Common myeloid progenitor, CD34-positive (primary cell): Measurements from ENCODE around the gene RAB17.

Experiments used
- CTCF ChIA-PET: fragments of 350-600 bp; sonication (Branson Sonifier 250); formaldehyde crosslinking; loops from one replicate; lab custom pipeline; 2021; ENCODE audit warnings: antibody characterized with exemption; lab: Charles Lee
- POLR2A ChIA-PET: fragments of 350-600 bp; sonication (Branson Sonifier 250); formaldehyde crosslinking; loops from one replicate; lab custom pipeline; 2021; ENCODE audit warnings: antibody characterized with exemption; lab: Charles Lee
- DNase-seq, 3 donors: peaks; one replicate each; pipeline versions ENCODE4 v3.0.0 to v3.0.0-alpha.2; 2013
- H3K27ac ChIP-seq, 2 experiments: 1 replicate in 1 of 2; 2 replicates in 1 of 2; pipeline ENCODE4 v1.7.0; 2013; ENCODE audit warnings: inconsistent platforms in 2 of 2, low read length in 2 of 2, mild to moderate bottlenecking in 2 of 2, low read depth in 1 of 2, moderate library complexity in 1 of 2; ENCODE audit not compliant: severe bottlenecking in 2 of 2, insufficient read depth in 1 of 2, poor library complexity in 1 of 2
- H3K27me3 ChIP-seq, 5 experiments: replicated peaks in 2 of 5; 1 replicate in 3 of 5; 2 replicates in 2 of 5; pipeline versions ENCODE4 v1.6.1 to v1.7.0; 2013; ENCODE audit warnings: low read length in 4 of 5, mild to moderate bottlenecking in 2 of 5, moderate library complexity in 2 of 5, inconsistent platforms in 1 of 5; ENCODE audit not compliant: insufficient read depth in 5 of 5, control insufficient read depth in 4 of 5
- H3K36me3 ChIP-seq, 4 experiments: 1 replicate in 2 of 4; 2 replicates in 2 of 4; pipeline versions ENCODE4 v1.6.1 to v1.7.0; 2013; ENCODE audit warnings: low read length in 3 of 4, control low read depth in 1 of 4, mild to moderate bottlenecking in 1 of 4; ENCODE audit not compliant: control insufficient read depth in 4 of 4, insufficient read depth in 4 of 4
- H3K4me1 ChIP-seq, 4 experiments: 1 replicate in 3 of 4; 2 replicates in 1 of 4; pipeline versions ENCODE4 v1.6.1 to v1.7.1; 2013; ENCODE audit warnings: low read length in 3 of 4, mild to moderate bottlenecking in 3 of 4, control low read depth in 1 of 4, inconsistent platforms in 1 of 4, moderate library complexity in 1 of 4; ENCODE audit not compliant: control insufficient read depth in 4 of 4, insufficient read depth in 4 of 4; ENCODE audit errors: control extremely low read depth in 1 of 4
- H3K4me3 ChIP-seq, 7 experiments: 1 replicate in 4 of 7; 2 replicates in 3 of 7; pipeline versions ENCODE4 v1.5.1 to v1.7.0; 2013; ENCODE audit warnings: mild to moderate bottlenecking in 7 of 7, low read length in 6 of 7, moderate library complexity in 6 of 7, inconsistent platforms in 2 of 7, low read depth in 2 of 7, control low read depth in 1 of 7; ENCODE audit not compliant: insufficient read depth in 4 of 7, control insufficient read depth in 1 of 7; ENCODE audit errors: extremely low read depth in 1 of 7
- H3K9me3 ChIP-seq, 5 experiments: 1 replicate in 4 of 5; 2 replicates in 1 of 5; pipeline versions ENCODE4 v1.6.1 to v1.7.1; 2013; ENCODE audit warnings: low read length in 4 of 5, mild to moderate bottlenecking in 2 of 5, inconsistent platforms in 1 of 5, low read depth in 1 of 5, moderate library complexity in 1 of 5; ENCODE audit not compliant: control insufficient read depth in 4 of 5, insufficient read depth in 2 of 5; ENCODE audit errors: control extremely low read depth in 1 of 5
- WGBS: methylation state at CpG from one replicate; pipeline ENCODE4 v1.1.5; 2013; ENCODE audit not compliant: insufficient coverage; 5-methylcytosine and 5-hydroxymethylcytosine counted together

Gene RAB17

DNA sequence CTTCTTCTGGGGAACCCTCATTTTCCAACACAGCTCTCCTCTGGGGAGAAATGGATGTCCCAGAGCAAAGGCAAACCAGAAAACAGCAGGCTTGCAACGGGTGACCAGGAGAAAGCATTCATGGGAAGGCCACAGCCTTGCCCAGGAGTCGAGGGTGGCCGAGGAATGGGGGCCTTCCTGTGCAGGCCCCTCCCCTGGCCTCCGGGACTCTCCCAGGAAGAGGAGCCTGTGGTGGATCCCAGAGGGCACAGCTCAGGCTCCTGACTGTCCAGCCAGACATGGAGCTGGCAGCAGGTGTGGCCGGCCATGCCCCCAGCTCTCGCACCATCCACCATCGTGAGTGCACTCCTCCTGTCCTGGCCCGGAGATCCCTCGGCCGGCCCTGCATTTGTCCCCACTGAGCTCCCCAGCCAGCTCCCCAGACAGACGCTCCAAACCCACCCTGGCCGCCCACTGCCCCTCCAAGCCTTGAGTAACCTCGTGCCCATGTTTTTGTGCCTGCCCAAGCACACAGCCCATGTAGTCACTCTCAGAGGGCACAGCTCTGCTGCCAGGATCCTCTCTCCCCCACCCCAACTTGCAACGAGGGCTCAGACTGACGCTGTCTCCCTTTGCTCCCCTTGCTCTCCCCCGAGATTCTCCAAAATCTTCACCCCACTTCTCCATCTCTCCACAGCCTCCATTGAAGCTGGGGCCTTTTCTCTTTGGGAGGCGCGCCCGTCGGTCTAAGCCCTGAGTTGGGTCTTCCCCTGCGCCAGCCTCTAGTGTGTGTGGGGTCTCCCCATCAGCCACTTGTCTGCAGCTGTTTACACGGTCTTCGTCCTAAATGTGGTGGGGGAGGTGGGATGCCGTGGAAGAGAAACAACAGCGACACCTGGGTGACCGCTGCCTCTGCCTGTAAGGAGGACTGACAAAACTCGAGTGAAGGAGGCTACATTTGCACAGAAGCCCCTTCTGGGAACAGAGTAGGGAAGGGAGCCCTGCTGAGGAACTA, 14.4 kb downstream of the RAB17 start:
- ChIA-PET POLR2A (no interaction called here), CTCF (interaction anchor here (0.5 to 1.1 kb wide), 5 partner anchors 30 to 307 kb away, joined by 3 to 6 read pairs (median 3); no protein-coding TSS in a partner anchor)
- H3K27ac ChIP-seq = no peak overlapping the region
- H3K9me3 ChIP-seq = no peaks in the 10 kb centered on the region
- peaks cover 0 to 7% (median 0%) of the 10 kb centered on the region in 4 experiments for H3K4me1 ChIP-seq
- no peak overlapping the region for H3K4me3 ChIP-seq
- H3K27me3 ChIP-seq = no peaks in the 10 kb centered on the region
- WGBS = 93% methylated on average over 22 of the region's 27 CpGs
- no peaks in the 10 kb centered on the region for H3K36me3 ChIP-seq
- no peak for DNase-seq

DNA sequence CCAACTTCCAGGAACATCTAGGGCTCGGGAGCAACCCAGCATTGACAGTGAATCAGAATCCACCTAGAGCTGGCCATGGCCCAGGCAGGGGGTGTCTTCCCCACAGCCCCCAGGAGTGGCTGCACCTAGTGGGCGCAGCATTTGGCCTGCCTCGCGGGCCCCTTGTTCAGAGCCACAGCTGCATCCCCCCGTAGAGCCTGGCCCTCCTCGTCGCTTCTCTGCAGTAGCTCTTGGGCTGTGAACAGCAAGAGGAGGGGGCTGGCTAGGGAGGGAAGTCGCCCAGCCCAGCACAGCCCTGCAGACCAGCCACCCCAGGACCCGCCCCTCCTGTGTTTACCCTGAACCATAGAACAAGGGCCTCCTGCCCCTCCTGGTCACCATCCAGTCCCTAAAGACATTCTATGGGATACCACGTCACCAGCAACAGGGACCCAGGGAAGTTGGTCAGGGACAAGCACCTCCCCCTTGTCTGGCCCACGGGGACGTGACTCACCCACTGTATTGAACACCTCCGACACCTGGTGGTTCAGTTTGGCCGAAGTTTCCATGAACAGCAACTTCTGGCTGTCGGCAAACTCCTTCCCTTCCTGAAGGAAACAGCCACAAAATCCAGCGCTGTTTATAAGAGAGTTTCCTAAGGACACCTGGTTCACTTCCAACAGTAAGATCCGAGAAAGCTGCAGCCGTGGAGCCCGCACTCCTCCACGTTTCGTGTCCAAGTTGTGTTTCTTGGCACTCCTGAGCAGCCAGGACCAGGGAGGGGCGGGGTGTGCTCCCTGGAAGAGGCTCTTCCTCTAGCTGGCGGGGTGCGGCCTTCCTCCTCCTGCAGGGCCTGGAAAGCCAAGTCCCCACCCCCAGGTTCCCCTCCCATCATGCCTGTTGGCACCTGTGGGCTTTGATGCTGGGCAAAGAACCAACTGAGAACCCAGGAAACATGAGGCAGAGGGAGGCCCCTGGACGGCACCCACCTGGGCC, 15.4 kb downstream of the RAB17 start:
- WGBS = 92% methylated on average over 14 of the region's 25 CpGs
- ChIA-PET CTCF (interaction anchor here (0.5 to 5.3 kb wide), 7 partner anchors 31 to 421 kb away, joined by 3 to 108 read pairs (median 3); no protein-coding TSS in a partner anchor), POLR2A (no interaction called here)
- H3K27ac ChIP-seq = no peak overlapping the region
- no peaks in the 10 kb centered on the region for H3K9me3 ChIP-seq
- H3K27me3 ChIP-seq = no peaks in the 10 kb centered on the region
- no peaks in the 10 kb centered on the region for H3K36me3 ChIP-seq
- peaks cover 0 to 7% (median 0%) of the 10 kb centered on the region in 4 experiments for H3K4me1 ChIP-seq
- DNase-seq = no peak
- H3K4me3 ChIP-seq = no peak overlapping the region

DNA sequence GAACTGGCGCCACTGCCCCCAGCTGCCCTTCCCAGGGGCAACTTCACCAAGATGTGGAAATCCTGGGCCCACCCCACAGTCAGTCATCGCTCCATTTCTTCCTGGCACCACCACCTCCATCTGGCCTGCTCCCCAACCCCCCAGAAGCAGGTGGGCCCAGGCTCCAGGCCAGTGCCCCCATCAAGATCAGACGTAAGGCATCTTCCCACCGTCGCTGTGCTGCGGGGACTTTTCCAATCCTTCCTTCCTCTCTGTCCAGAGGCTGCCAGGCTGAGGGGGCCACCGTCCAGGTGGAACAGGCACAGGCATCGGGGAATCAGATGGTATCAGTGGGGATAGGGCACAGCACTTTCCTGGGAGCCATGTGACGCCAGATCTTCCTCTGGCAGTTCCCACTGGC, 16.1 kb downstream of the RAB17 start:
- no peak overlapping the region for H3K4me3 ChIP-seq
- no peak for DNase-seq
- peaks cover 0 to 7% (median 0%) of the 10 kb centered on the region in 4 experiments for H3K4me1 ChIP-seq
- H3K27ac ChIP-seq = no peak overlapping the region
- H3K27me3 ChIP-seq = no peaks in the 10 kb centered on the region
- H3K9me3 ChIP-seq = no peaks in the 10 kb centered on the region
- 97% methylated on average over 6 of the region's 9 CpGs for WGBS
- ChIA-PET POLR2A (no interaction called here), CTCF (interaction anchor here (0.9 to 5.3 kb wide), 6 partner anchors 42 to 420 kb away, joined by 3 to 108 read pairs (median 4); no protein-coding TSS in a partner anchor)
- H3K36me3 ChIP-seq = no peaks in the 10 kb centered on the region

GRCh38 chr2:237573721-237574415, 16.7 kb downstream of the RAB17 start:
- no peaks in the 10 kb centered on the region for H3K27me3 ChIP-seq
- no peak overlapping the region for H3K27ac ChIP-seq
- H3K9me3 ChIP-seq = no peaks in the 10 kb centered on the region
- DNase-seq = peak in 1 of 3 donors; percentile 11
- no peak overlapping the region for H3K4me3 ChIP-seq
- 92% methylated on average over 6 of the region's 8 CpGs for WGBS
- peaks cover 0 to 7% (median 0%) of the 10 kb centered on the region in 4 experiments for H3K4me1 ChIP-seq
- CTCF ChIA-PET = interaction anchor here (0.9 to 5.3 kb wide), 10 partner anchors 8 to 419 kb away, joined by 3 to 108 read pairs (median 8); no protein-coding TSS in a partner anchor
- H3K36me3 ChIP-seq = no peaks in the 10 kb centered on the region
- POLR2A ChIA-PET = no interaction called here

- Histone ChIP-seq H3K27ac (no peak overlapping the region), H3K36me3 (no peaks in the 10 kb centered on the region), H3K4me1 (peaks cover 0 to 7% (median 0%) of the 10 kb centered on the region in 4 experiments), H3K9me3 (no peaks in the 10 kb centered on the region), H3K27me3 (no peaks in the 10 kb centered on the region), H3K4me3 (no peak overlapping the region)
- 92% methylated on average over 2 of the region's 4 CpGs for WGBS
- POLR2A ChIA-PET = no interaction called here
- DNase-seq = no peak
- CTCF ChIA-PET = interaction anchor here (0.6 to 5.3 kb wide), 32 partner anchors 7 to 486 kb away, joined by 3 to 108 read pairs (median 7); no protein-coding TSS in a partner anchor
Measured at GRCh38 chr2:237572742-237573101, 17.8 kb downstream of the RAB17 start.

DNA sequence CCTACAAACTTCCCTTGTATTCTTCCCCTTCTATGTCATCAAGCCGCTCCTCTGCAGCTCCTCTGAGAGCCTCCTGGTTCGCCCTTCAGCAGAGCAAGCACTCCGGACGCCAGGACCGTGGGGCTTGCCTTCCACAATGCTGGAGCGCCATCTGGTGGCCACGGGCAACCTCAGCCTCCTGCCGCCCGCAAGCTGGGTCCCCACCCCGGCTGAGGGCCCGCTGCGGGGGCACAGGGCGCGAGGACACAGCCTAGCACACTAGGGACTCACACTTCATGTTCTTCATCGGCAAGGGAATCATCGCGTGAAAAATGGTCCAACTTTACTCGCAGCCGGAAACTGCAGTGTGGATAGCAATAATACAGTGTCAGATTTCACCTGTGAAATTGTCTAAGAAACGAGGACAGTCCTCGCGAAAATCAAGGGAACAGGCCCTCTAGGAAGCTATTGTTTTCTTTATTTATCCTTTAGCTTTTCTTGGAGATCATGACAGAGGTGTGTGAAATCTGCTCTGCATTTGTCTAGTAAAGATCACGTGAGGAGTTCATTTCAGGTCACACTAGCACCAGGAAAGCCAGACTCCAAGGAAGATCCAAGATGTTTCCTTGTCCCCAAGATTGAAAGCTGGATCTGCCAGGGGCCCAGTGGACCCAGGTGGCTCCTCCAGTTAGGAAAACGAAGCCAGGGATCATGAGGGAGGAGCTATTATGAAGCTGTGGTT, 18.4 kb downstream of the RAB17 start:
- H3K4me1 ChIP-seq = peaks cover 0 to 7% (median 0%) of the 10 kb centered on the region in 4 experiments
- H3K36me3 ChIP-seq = no peaks in the 10 kb centered on the region
- no peak overlapping the region for H3K4me3 ChIP-seq
- CTCF ChIA-PET = interaction anchor here (0.6 to 5.3 kb wide), 47 partner anchors 8 to 486 kb away, joined by 3 to 108 read pairs (median 4); no protein-coding TSS in a partner anchor
- H3K27me3 ChIP-seq = no peaks in the 10 kb centered on the region
- WGBS = 24% methylated on average over 24 of the region's 24 CpGs
- peak; percentile 92 to 96 (median 94) for DNase-seq
- no peak overlapping the region for H3K27ac ChIP-seq
- H3K9me3 ChIP-seq = no peaks in the 10 kb centered on the region
- POLR2A ChIA-PET = interaction anchor here (0.5 to 0.6 kb wide), 2 partner anchors 60 to 1781 kb away, joined by 3 to 4 read pairs; no protein-coding TSS in a partner anchor
